Breast epithelium (tissue), 4 donors: ENCODE data around the gene ASPDH. TPM values are rescaled to one million over a fixed set of nuclear protein-coding genes. Genes with fewer than 3 reads are reported as not detected.

Experiments used
- DNase-seq, 2 donors: peaks; one replicate each; pipeline ENCODE4 v3.0.0-alpha.2; 2019; ENCODE audit warnings: low spot score in 2 of 2
- H3K27ac ChIP-seq, 2 donors: fragments of 200-600 bp; sonication (generic) in 1 of 2; one replicate each; pipeline ENCODE4 v1.5.1; 2016 to 2019; ENCODE audit warnings: mild to moderate bottlenecking in 1 of 2
- H3K27me3 ChIP-seq, 2 donors: fragments of 200-600 bp; sonication (generic) in 1 of 2; one replicate each; pipeline versions ENCODE4 v1.5.1 to v1.6.0; 2017 to 2019; ENCODE audit warnings: control low read depth in 1 of 2, mild to moderate bottlenecking in 1 of 2
- H3K36me3 ChIP-seq: fragments of 200-600 bp; one replicate; pipeline ENCODE4 v1.5.1; 2019
- H3K4me1 ChIP-seq, 2 donors: fragments of 200-600 bp; sonication (generic); one replicate each; pipeline ENCODE4 v1.5.1; 2016 to 2019; ENCODE audit warnings: control low read depth in 1 of 2
- H3K4me3 ChIP-seq, 3 donors: fragments of 200-600 bp; sonication (generic); 1 replicate in 2 of 3; 2 replicates in 1 of 3; pipeline ENCODE4 v1.5.1; 2016 to 2019; ENCODE audit warnings: mild to moderate bottlenecking in 3 of 3, moderate library complexity in 2 of 3
- H3K9me3 ChIP-seq, 2 donors: fragments of 200-600 bp; sonication (generic) in 1 of 2; one replicate each; pipeline ENCODE4 v1.5.1; 2016 to 2019; ENCODE audit warnings: control low read depth in 1 of 2
- POLR2A ChIP-seq: fragments of 450-650 bp; IDR thresholded peaks from one replicate; pipeline ENCODE4 v1.6.1; 2016; ENCODE audit warnings: antibody characterized with exemption, mild to moderate bottlenecking, moderate library complexity
- POLR2AphosphoS5 ChIP-seq, 3 donors: sonication (generic); formaldehyde crosslinking; IDR thresholded peaks; one replicate each; pipeline ENCODE4 v1.6.1; 2017; ENCODE audit warnings: antibody characterized with exemption in 3 of 3
- intact Hi-C: fragments of 100-400 bp; cut with DNase I; formaldehyde crosslinking; loops from one replicate; pipeline ENCODE4 v1.15.1; 2023; ENCODE audit warnings: low total_unique reads
- total RNA-seq, 3 donors: library from RNA; depleted of rRNA; stranded (reverse); fragments of >200 nt; gene quantifications; one replicate each; pipeline ENCODE4 v1.1.0, GENCODE V29; 2016
- TF ChIP-seq, protein P1 (sequence below), 3 donors: fragments of 450-650 bp; IDR thresholded peaks; one replicate each; pipeline ENCODE4 v1.5.1; 2016 to 2017; ENCODE audit warnings: antibody characterized with exemption in 3 of 3, mild to moderate bottlenecking in 3 of 3, moderate library complexity in 3 of 3

Gene ASPDH
- total RNA-seq, 3 donors from 2014 or later, result not detected

DNA sequence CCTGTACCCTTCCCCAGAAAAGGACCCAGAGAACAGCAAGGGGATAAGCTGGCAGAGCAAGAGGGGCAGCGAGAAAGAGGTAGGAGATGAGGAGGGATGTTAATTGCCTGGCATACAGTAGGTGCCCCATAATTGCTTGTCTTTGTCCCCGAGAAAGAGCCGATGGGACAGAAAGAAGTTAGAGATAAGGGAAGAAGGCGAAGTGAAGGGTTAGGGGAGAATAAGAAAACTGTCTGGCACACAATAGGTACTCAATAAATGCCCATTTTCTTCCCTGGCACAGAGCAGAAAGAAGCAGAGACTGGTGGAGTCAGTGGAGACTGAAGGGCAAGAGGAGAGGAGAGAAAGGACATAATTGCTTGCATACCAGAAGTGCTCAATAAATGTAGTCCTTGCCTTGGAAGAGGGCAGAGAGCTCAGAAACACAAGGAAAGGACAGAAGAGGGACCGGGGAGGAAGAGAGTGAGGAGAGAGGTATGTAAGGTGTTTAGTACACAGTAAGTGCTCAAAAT, 18.6 kb downstream of the ASPDH start:
- intact Hi-C loops, result no loop called here
- H3K4me3 ChIP-seq, result no peak overlapping the region
- no peak for DNase-seq

DNA sequence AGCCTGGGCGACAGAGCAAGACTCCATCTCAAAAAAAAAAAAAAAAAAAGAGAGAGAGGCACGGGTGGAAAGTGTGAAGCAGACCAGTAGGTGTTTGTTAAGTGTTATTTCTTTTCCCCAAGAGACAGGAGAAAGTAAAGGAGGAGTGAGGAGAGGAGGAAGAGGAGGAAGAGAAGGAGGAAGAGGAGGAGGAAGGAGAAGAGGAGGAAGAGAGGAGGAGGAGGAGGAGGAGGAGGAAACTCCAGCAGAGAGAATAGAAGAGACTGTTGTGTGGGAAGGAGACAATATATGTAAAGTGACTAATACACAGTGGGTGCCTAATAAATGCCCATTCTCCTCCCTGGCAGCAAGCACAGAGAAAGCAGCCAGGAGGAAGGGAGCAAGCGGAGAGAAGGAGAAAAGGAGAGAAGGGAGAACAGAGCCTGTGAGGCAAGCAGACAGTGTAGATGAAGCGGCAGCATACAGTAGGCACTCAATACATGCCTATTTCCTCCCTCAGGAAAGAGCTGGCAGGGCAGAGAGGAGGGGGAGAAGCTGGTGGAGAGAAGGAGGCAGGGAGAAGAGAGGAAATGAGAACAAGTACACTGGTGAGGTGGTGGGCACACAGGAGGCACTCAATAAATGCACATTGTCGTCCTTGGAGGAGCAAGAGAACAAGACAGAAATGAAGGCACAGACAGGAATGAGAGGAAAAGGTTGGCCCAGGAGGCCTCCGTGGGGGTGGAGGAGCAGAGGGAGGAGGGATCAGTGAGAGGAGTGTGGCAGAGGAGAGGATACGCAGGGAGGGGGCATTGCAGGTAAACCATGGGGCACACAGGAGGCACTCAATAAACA, 19.3 kb downstream of the ASPDH start:
- intact Hi-C loops, result no loop called here
- Histone ChIP-seq H3K36me3 (no peaks in the 10 kb centered on the region), H3K9me3 (no peaks in the 10 kb centered on the region), H3K27ac (no peak overlapping the region), H3K4me3 (no peak overlapping the region), H3K4me1 (no peaks in the 10 kb centered on the region), H3K27me3 (no peaks in the 10 kb centered on the region)
- no peak for DNase-seq
- TF ChIP-seq POLR2AphosphoS5 (IDR thresholded peaks at IDR 0.05) (no peak), POLR2A (no peak)
- TF ChIP-seq, protein P1, sequence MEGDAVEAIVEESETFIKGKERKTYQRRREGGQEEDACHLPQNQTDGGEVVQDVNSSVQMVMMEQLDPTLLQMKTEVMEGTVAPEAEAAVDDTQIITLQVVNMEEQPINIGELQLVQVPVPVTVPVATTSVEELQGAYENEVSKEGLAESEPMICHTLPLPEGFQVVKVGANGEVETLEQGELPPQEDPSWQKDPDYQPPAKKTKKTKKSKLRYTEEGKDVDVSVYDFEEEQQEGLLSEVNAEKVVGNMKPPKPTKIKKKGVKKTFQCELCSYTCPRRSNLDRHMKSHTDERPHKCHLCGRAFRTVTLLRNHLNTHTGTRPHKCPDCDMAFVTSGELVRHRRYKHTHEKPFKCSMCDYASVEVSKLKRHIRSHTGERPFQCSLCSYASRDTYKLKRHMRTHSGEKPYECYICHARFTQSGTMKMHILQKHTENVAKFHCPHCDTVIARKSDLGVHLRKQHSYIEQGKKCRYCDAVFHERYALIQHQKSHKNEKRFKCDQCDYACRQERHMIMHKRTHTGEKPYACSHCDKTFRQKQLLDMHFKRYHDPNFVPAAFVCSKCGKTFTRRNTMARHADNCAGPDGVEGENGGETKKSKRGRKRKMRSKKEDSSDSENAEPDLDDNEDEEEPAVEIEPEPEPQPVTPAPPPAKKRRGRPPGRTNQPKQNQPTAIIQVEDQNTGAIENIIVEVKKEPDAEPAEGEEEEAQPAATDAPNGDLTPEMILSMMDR (IDR thresholded peaks at IDR 0.05), result no peak

More for the DNA sequence above, 18.6 kb downstream of the ASPDH start:
- H3K36me3 ChIP-seq, result no peaks in the 10 kb centered on the region
- H3K4me1 ChIP-seq, result no peaks in the 10 kb centered on the region
- H3K27me3 ChIP-seq, result no peaks in the 10 kb centered on the region
- no peaks in the 10 kb centered on the region for H3K9me3 ChIP-seq
- no peak overlapping the region for H3K27ac ChIP-seq
- TF ChIP-seq, protein P1 (IDR thresholded peaks at IDR 0.05), result no peak
- no peak for TF ChIP-seq POLR2A

DNA sequence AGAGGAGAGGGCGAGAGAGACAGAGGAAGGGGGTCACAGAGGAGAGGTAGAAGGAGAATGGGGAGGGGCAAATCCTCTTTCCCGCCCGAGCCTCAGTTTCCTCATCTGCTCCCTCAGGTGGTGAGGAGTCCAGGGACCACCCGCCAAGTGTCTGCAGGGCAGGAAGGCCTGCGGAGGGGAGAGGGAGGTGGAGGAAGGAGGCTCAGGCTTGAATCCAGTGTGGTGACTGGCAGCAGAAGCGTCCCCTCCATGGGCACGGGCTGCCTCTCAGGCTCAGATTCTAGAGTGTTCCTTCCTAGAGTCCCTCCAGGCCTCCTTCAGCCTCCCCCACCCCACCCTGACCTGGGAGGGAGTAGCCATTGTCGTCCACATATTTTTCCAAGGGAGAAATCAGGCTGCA, 20.5 kb downstream of the ASPDH start:
- Histone ChIP-seq H3K4me1 (no peaks in the 10 kb centered on the region), H3K27ac (no peak overlapping the region), H3K9me3 (no peaks in the 10 kb centered on the region), H3K4me3 (no peak overlapping the region), H3K36me3 (no peaks in the 10 kb centered on the region), H3K27me3 (no peaks in the 10 kb centered on the region)
- intact Hi-C loops, result no loop called here
- DNase-seq, result no peak
- TF ChIP-seq, protein P1 (IDR thresholded peaks at IDR 0.05), result no peak
- TF ChIP-seq POLR2AphosphoS5 (IDR thresholded peaks at IDR 0.05), result no peak
- no peak for TF ChIP-seq POLR2A

DNA sequence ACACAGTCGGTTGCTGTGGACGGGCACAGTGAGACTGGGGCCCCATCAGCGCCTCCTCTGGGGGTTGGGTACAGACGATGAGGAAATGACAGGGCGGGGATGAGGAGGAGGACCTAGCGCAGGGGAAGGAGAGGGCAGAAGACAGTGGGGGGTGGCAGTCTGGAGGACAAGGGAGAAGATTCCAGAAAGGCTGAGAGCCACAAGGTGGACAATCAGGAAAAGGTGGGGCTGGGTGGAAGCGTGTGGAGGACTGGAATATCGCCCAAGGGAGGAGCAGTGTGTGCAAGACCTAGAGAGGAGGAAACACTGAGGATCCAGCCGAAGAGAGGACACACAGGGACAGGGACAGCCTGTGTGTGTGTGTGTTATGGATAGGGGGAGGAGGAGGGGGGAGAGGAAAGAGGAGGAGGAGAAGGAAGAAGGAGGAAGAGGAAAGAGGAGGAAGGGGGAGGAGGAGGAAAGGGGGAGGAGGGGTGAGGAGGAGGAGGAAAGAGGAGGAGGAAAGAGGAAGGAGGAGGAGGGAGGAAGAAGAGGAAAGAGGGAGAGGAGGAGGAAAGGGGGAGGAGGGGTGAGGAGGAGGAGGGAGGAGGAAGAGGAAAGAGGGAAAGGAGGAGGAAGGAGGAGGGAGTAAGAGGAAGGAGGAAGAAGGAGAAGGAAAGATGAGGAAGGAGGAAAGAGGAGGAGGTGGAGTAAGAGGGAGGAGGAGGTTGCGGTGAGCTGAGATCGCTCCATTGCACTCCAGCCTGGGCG, 21.2 kb downstream of the ASPDH start:
- TF ChIP-seq POLR2A (no peak), POLR2AphosphoS5 (IDR thresholded peaks at IDR 0.05) (no peak)
- TF ChIP-seq, protein P1 (IDR thresholded peaks at IDR 0.05), result no peak

DNA sequence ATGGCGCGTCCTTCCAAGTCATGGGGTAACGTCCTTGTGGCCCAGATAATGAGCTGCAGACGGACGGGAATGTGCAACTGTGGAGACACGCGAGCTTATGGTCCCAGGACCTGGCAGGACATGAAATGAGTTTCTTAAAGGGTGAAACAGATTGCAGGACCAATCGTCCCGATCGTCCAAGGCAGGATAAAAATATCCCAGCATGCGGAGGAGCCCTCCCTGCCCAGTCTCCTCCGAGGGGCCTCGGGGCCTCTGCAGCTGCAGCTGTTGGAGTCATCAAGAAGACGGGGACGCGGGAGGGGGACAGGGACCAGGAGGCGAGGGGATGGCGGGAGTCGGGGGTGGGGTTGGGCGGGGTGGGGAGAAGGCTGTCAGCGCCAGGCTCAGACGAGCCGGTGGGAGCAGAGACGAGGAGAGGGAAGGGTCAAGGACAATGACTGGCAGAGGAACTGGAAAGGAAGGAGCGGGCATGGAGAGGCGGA, 22.7 kb downstream of the ASPDH start:
- H3K36me3 ChIP-seq, result no peaks in the 10 kb centered on the region
- TF ChIP-seq POLR2A, result no peak
- no peak for TF ChIP-seq POLR2AphosphoS5 (IDR thresholded peaks at IDR 0.05)
- TF ChIP-seq, protein P1 (IDR thresholded peaks at IDR 0.05), result no peak
- no peaks in the 10 kb centered on the region for H3K9me3 ChIP-seq
- no peaks in the 10 kb centered on the region for H3K4me1 ChIP-seq
- H3K27me3 ChIP-seq, result peaks cover 0 to 3% of the 10 kb centered on the region in 2 donors
- H3K4me3 ChIP-seq, result no peak overlapping the region
- no peak for DNase-seq
- intact Hi-C loops, result no loop called here
- H3K27ac ChIP-seq, result no peak overlapping the region

More for the DNA sequence above, 21.2 kb downstream of the ASPDH start:
- H3K4me3 ChIP-seq, result no peak overlapping the region
- no peaks in the 10 kb centered on the region for H3K4me1 ChIP-seq
- H3K27me3 ChIP-seq, result no peaks in the 10 kb centered on the region
- no peaks in the 10 kb centered on the region for H3K9me3 ChIP-seq
- intact Hi-C loops, result no loop called here
- H3K27ac ChIP-seq, result no peak overlapping the region
- H3K36me3 ChIP-seq, result no peaks in the 10 kb centered on the region
- DNase-seq, result no peak
